Endodermal cell (in vitro differentiated cells): ENCODE data around the gene MN1. TPM values are rescaled to one million over a fixed set of nuclear protein-coding genes. Genes with fewer than 3 reads are reported as not detected.

ENCODE experiments used
- DNase-seq: peaks from one replicate; pipeline ENCODE4 v3.0.0-alpha.2; 2017
- H3K27ac ChIP-seq: 2 replicates; pipeline ENCODE4 v1.5.1; 2013; ENCODE audit warnings: mild to moderate bottlenecking, low read depth, low read length, moderate library complexity
- H3K27me3 ChIP-seq: 2 replicates; pipeline ENCODE4 v1.6.1; 2013; ENCODE audit warnings: mild to moderate bottlenecking, low read length, moderate library complexity; ENCODE audit not compliant: insufficient read depth, control insufficient read depth, poor library complexity, severe bottlenecking
- H3K36me3 ChIP-seq: 2 replicates; pipeline ENCODE4 v1.7.0; 2013; ENCODE audit warnings: mild to moderate bottlenecking, low read length, moderate library complexity; ENCODE audit not compliant: control insufficient read depth, insufficient read depth
- H3K4me1 ChIP-seq: one replicate; pipeline ENCODE4 v1.7.0; 2013; ENCODE audit warnings: low read length; ENCODE audit not compliant: control insufficient read depth, insufficient read depth
- H3K4me3 ChIP-seq: 2 replicates; pipeline ENCODE4 v1.5.1; 2013; ENCODE audit warnings: mild to moderate bottlenecking, low read length, moderate library complexity
- H3K9ac ChIP-seq: 2 replicates; pipeline ENCODE4 v1.6.1; 2013; ENCODE audit warnings: mild to moderate bottlenecking, low read length, moderate library complexity; ENCODE audit not compliant: poor library complexity, severe bottlenecking; ENCODE audit errors: extremely low read depth
- H3K9me3 ChIP-seq: 2 replicates; pipeline ENCODE4 v1.6.1; 2013; ENCODE audit warnings: mild to moderate bottlenecking, low read length, moderate library complexity; ENCODE audit not compliant: control insufficient read depth
- H3K27ac Mint-ChIP-seq: 2 replicates; pipeline ENCODE4 v1.8.0; 2020; ENCODE audit warnings: mixed read lengths
- H3K27me3 Mint-ChIP-seq: 2 replicates; pipeline ENCODE4 v1.8.0; 2021; ENCODE audit warnings: mild to moderate bottlenecking, mixed read lengths; ENCODE audit not compliant: insufficient read depth
- H3K36me3 Mint-ChIP-seq: 2 replicates; pipeline ENCODE4 v1.8.0; 2020; ENCODE audit warnings: low read depth, mixed read lengths
- H3K4me1 Mint-ChIP-seq: 2 replicates; pipeline ENCODE4 v1.8.0; 2020; ENCODE audit warnings: mixed read lengths
- H3K4me3 Mint-ChIP-seq: 2 replicates; pipeline ENCODE4 v1.8.0; 2020; ENCODE audit warnings: mild to moderate bottlenecking, moderate library complexity, mixed read lengths
- H3K9me3 Mint-ChIP-seq: 2 replicates; pipeline ENCODE4 v1.8.0; 2020; ENCODE audit warnings: mild to moderate bottlenecking, mixed read lengths
- CTCF ChIP-seq: fragments of 200-600 bp; sonication (generic); conservative IDR thresholded peaks from 2 replicates; pipeline ENCODE4 v1.5.0; 2021; ENCODE audit warnings: antibody characterized with exemption, mild to moderate bottlenecking
- WGBS, 2 experiments: methylation state at CpG; one replicate each; pipeline versions ENCODE4 v1.1.5 to v1.1.7; 2013; ENCODE audit warnings: missing lambda C conversion rate in 2 of 2, mixed read lengths in 1 of 2; ENCODE audit not compliant: insufficient coverage in 1 of 2, insufficient read length in 1 of 2; 5-methylcytosine and 5-hydroxymethylcytosine counted together
- total RNA-seq, 2 donors: library from RNA; stranded (reverse); fragmentation: NEBNext Ultra II Directional in 1 of 2; extraction: Animal tissue kit (Norgen Biotek cat#: 25700) in 1 of 2; gene quantifications; 2 replicates in 1 of 2; 3 replicates in 1 of 2; pipeline ENCODE4 v1.2.1, GENCODE V29; 2021

The MN1 gene
- total RNA-seq, 2 donors from 2014 or later, result 4.4 to 17.8 TPM

GRCh38 chr22:27846910-27847309 is 45.4 kb upstream of the MN1 start:
- peaks cover 40% of the 10 kb centered on the region for H3K4me1 Mint-ChIP-seq
- no peaks in the 10 kb centered on the region for H3K27me3 Mint-ChIP-seq
- Histone ChIP-seq H3K27ac (peak overlapping the region; percentile 78), H3K27me3 (no peaks in the 10 kb centered on the region), H3K9me3 (no peaks in the 10 kb centered on the region), H3K4me3 (no peak overlapping the region), H3K9ac (no peak overlapping the region), H3K4me1 (peaks cover 23% of the 10 kb centered on the region), H3K36me3 (peaks cover 34% of the 10 kb centered on the region)
- WGBS, 2 experiments, result 90 to 94% methylated on average over 7 to 9 of the region's 9 CpGs
- no peak overlapping the region for H3K27ac Mint-ChIP-seq
- no peak for TF ChIP-seq CTCF
- H3K36me3 Mint-ChIP-seq, result peaks cover 21% of the 10 kb centered on the region
- H3K4me3 Mint-ChIP-seq, result no peak overlapping the region
- peak; percentile 41 for DNase-seq
- H3K9me3 Mint-ChIP-seq, result no peaks in the 10 kb centered on the region

- Histone ChIP-seq H3K4me1 (peaks cover 19% of the 10 kb centered on the region), H3K9ac (no peak overlapping the region), H3K27ac (peak overlapping the region; percentile 78), H3K9me3 (no peaks in the 10 kb centered on the region), H3K27me3 (no peaks in the 10 kb centered on the region), H3K36me3 (peaks cover 34% of the 10 kb centered on the region), H3K4me3 (no peak overlapping the region)
- DNase-seq, result peak; percentile 23
- TF ChIP-seq CTCF, result no peak
- Mint-ChIP-seq H3K36me3 (peaks cover 18% of the 10 kb centered on the region), H3K27ac (no peak overlapping the region), H3K27me3 (no peaks in the 10 kb centered on the region), H3K9me3 (no peaks in the 10 kb centered on the region), H3K4me1 (peaks cover 34% of the 10 kb centered on the region), H3K4me3 (no peak overlapping the region)
- WGBS, 2 experiments, result 93% methylated on average over 4 to 5 of the region's 5 CpGs
Measured at GRCh38 chr22:27846248-27846757, 44.7 kb upstream of the MN1 start.

- 80 to 100% methylated on average over 1 to 7 of the region's 7 CpGs for WGBS, 2 experiments
- H3K36me3 ChIP-seq, result peaks cover 28% of the 10 kb centered on the region
- H3K4me1 ChIP-seq, result peaks cover 14% of the 10 kb centered on the region
- Mint-ChIP-seq H3K4me1 (peaks cover 29% of the 10 kb centered on the region), H3K9me3 (no peaks in the 10 kb centered on the region), H3K27ac (peak overlapping the region; percentile 53), H3K36me3 (peaks cover 18% of the 10 kb centered on the region), H3K27me3 (no peaks in the 10 kb centered on the region), H3K4me3 (no peak overlapping the region)
- no peak overlapping the region for H3K9ac ChIP-seq
- no peak for TF ChIP-seq CTCF
- H3K27me3 ChIP-seq, result no peaks in the 10 kb centered on the region
- H3K4me3 ChIP-seq, result no peak overlapping the region
- DNase-seq, result peak; percentile 59
- H3K27ac ChIP-seq, result no peak overlapping the region
- H3K9me3 ChIP-seq, result no peaks in the 10 kb centered on the region
Measured at GRCh38 chr22:27845644-27846043, 44.1 kb upstream of the MN1 start.
